GM18502 (cell line): ENCODE measurements around the gene KRTAP10-5.
"Not testable (repeated sequence)": the region's sequence is repeated elsewhere in the genome, so short reads cannot be mapped to it uniquely, and the experiment has no call there.

Experiments used
- ATAC-seq: cut with Tn5 transposase; IDR thresholded peaks from one replicate; pipeline ENCODE4 v1.9.1; 2021; ENCODE audit warnings: mild to moderate bottlenecking; ENCODE audit not compliant: unreplicated experiment, poor library complexity

The KRTAP10-5 gene

GRCh38 chr21:44580231-44580821, at the start of gene KRTAP10-5:
Gene KRTAP10-5 (minus strand): TSS chr21:44580604. CDS start chr21:44580578, 26 bp downstream.
- ATAC-seq = not testable (repeated sequence)

- ATAC-seq = no peak
Measured at GRCh38 chr21:44628707-44629391, 48.4 kb upstream of the KRTAP10-5 start.

GRCh38 chr21:44627831-44628233, 47.4 kb upstream of the KRTAP10-5 start:
- not testable (repeated sequence) for ATAC-seq

- not testable (repeated sequence) for ATAC-seq
Measured at GRCh38 chr21:44627181-44627822, 46.9 kb upstream of the KRTAP10-5 start.

- ATAC-seq = no peak
Measured at GRCh38 chr21:44626673-44627143, 46.3 kb upstream of the KRTAP10-5 start, which contains the start of gene KRTAP10-9. Gene KRTAP10-9 (plus strand): TSS chr21:44627093. CDS start chr21:44627172, 79 bp downstream.

- ATAC-seq = no peak
Measured at GRCh38 chr21:44626262-44626661, 45.9 kb upstream of the KRTAP10-5 start.

- ATAC-seq = no peak
Measured at GRCh38 chr21:44625756-44626155, 45.4 kb upstream of the KRTAP10-5 start.

GRCh38 chr21:44623575-44623974, 43.2 kb upstream of the KRTAP10-5 start:
- ATAC-seq = no peak

GRCh38 chr21:44619886-44620285, 39.5 kb upstream of the KRTAP10-5 start:
- ATAC-seq = no peak

GRCh38 chr21:44618909-44619308, 38.5 kb upstream of the KRTAP10-5 start:
- no peak for ATAC-seq

- ATAC-seq = no peak
Measured at GRCh38 chr21:44618504-44618903, 38.1 kb upstream of the KRTAP10-5 start.

GRCh38 chr21:44617071-44617501, 36.7 kb upstream of the KRTAP10-5 start:
- ATAC-seq = no peak

GRCh38 chr21:44616591-44616926, 36.2 kb upstream of the KRTAP10-5 start:
- no peak for ATAC-seq

GRCh38 chr21:44615911-44616590, 35.6 kb upstream of the KRTAP10-5 start:
- no peak for ATAC-seq

- no peak for ATAC-seq
Measured at GRCh38 chr21:44615466-44615865, 35.1 kb upstream of the KRTAP10-5 start.

GRCh38 chr21:44614961-44615391, 34.6 kb upstream of the KRTAP10-5 start:
- no peak for ATAC-seq

GRCh38 chr21:44614161-44614631, 33.8 kb upstream of the KRTAP10-5 start:
- ATAC-seq = no peak

GRCh38 chr21:44613386-44614155, 33.2 kb upstream of the KRTAP10-5 start:
- no peak for ATAC-seq

- ATAC-seq = no peak
Measured at GRCh38 chr21:44612669-44613229, 32.3 kb upstream of the KRTAP10-5 start.
